Duodenal mucosa (tissue), 2 donors: ENCODE results near the gene TJP3.

Experiments used
- H3K27ac ChIP-seq: one replicate; pipeline ENCODE4 v1.7.0; 2013; ENCODE audit warnings: low read depth, low read length
- H3K27me3 ChIP-seq, 2 donors: one replicate each; pipeline ENCODE4 v1.7.0; 2013; ENCODE audit warnings: low read length in 2 of 2, control low read depth in 1 of 2; ENCODE audit not compliant: insufficient read depth in 2 of 2, control insufficient read depth in 1 of 2
- H3K36me3 ChIP-seq, 2 donors: one replicate each; pipeline ENCODE4 v1.7.0; 2013; ENCODE audit warnings: low read length in 2 of 2, control low read depth in 1 of 2; ENCODE audit not compliant: insufficient read depth in 2 of 2, control insufficient read depth in 1 of 2
- H3K4me1 ChIP-seq, 2 donors: one replicate each; pipeline ENCODE4 v1.7.0; 2013; ENCODE audit warnings: low read length in 2 of 2, control low read depth in 1 of 2; ENCODE audit not compliant: insufficient read depth in 2 of 2, control insufficient read depth in 1 of 2
- H3K4me3 ChIP-seq, 2 donors: one replicate each; pipeline ENCODE4 v1.7.0; 2013; ENCODE audit warnings: low read length in 2 of 2, low read depth in 1 of 2
- H3K9ac ChIP-seq, 2 donors: one replicate each; pipeline ENCODE4 v1.7.0; 2013; ENCODE audit warnings: low read length in 2 of 2, low read depth in 1 of 2
- H3K9me3 ChIP-seq, 2 donors: one replicate each; pipeline ENCODE4 v1.7.0; 2013; ENCODE audit warnings: low read length in 2 of 2, control low read depth in 1 of 2; ENCODE audit not compliant: control insufficient read depth in 1 of 2

Gene TJP3

GRCh38 chr19:3768015-3768747, 60.0 kb downstream of the TJP3 start:
- no peaks in the 10 kb centered on the region for H3K9me3 ChIP-seq
- H3K9ac ChIP-seq = no peak overlapping the region
- no peak overlapping the region for H3K27ac ChIP-seq
- no peaks in the 10 kb centered on the region for H3K27me3 ChIP-seq
- peaks cover 0 to 4% of the 10 kb centered on the region in 2 donors for H3K4me1 ChIP-seq
- peaks cover 18 to 30% of the 10 kb centered on the region in 2 donors for H3K36me3 ChIP-seq
- H3K4me3 ChIP-seq = no peak overlapping the region

- Histone ChIP-seq H3K27ac (no peak overlapping the region), H3K36me3 (peaks cover 18 to 30% of the 10 kb centered on the region in 2 donors), H3K9ac (no peak overlapping the region), H3K9me3 (no peaks in the 10 kb centered on the region), H3K4me1 (no peaks in the 10 kb centered on the region), H3K27me3 (no peaks in the 10 kb centered on the region), H3K4me3 (no peak overlapping the region)
Observed at GRCh38 chr19:3768748-3769099, 60.5 kb downstream of the TJP3 start.

- Histone ChIP-seq H3K27me3 (no peaks in the 10 kb centered on the region), H3K4me3 (no peak overlapping the region), H3K9me3 (no peaks in the 10 kb centered on the region), H3K9ac (no peak overlapping the region), H3K4me1 (no peaks in the 10 kb centered on the region), H3K27ac (no peak overlapping the region), H3K36me3 (peaks cover 18 to 30% of the 10 kb centered on the region in 2 donors)
Observed at GRCh38 chr19:3769494-3769893, 61.3 kb downstream of the TJP3 start.

- Histone ChIP-seq H3K27me3 (no peaks in the 10 kb centered on the region), H3K4me3 (no peak overlapping the region), H3K4me1 (no peaks in the 10 kb centered on the region), H3K36me3 (peaks cover 15 to 25% of the 10 kb centered on the region in 2 donors), H3K27ac (no peak overlapping the region), H3K9ac (no peak overlapping the region), H3K9me3 (no peaks in the 10 kb centered on the region)
Observed at GRCh38 chr19:3770136-3770999, 62.2 kb downstream of the TJP3 start.

- peaks cover 14 to 24% of the 10 kb centered on the region in 2 donors for H3K36me3 ChIP-seq
- no peak overlapping the region for H3K4me3 ChIP-seq
- no peaks in the 10 kb centered on the region for H3K27me3 ChIP-seq
- H3K4me1 ChIP-seq = no peaks in the 10 kb centered on the region
- no peak overlapping the region for H3K9ac ChIP-seq
- no peaks in the 10 kb centered on the region for H3K9me3 ChIP-seq
- H3K27ac ChIP-seq = no peak overlapping the region
Observed at GRCh38 chr19:3771000-3771905, 63.1 kb downstream of the TJP3 start.

- Histone ChIP-seq H3K27ac (no peak within 1 kb of the TSS), H3K9me3 (no peaks in the 10 kb centered on the region), H3K4me3 (no peak within 1 kb of the TSS), H3K36me3 (peaks cover 10 to 17% of the 10 kb centered on the region in 2 donors), H3K9ac (no peak within 1 kb of the TSS), H3K27me3 (no peaks in the 10 kb centered on the region), H3K4me1 (no peaks in the 10 kb centered on the region)
Observed at GRCh38 chr19:3771906-3772455, 63.8 kb downstream of the TJP3 start, which contains the start of gene RAX2. RAX2 (minus strand) TSS chr19:3772228; CDS start chr19:3771742, 486 bp downstream.

GRCh38 chr19:3773814-3774515, 65.8 kb downstream of the TJP3 start:
- no peaks in the 10 kb centered on the region for H3K9me3 ChIP-seq

GRCh38 chr19:3774621-3775373, 66.6 kb downstream of the TJP3 start:
- no peak overlapping the region for H3K9ac ChIP-seq

More at GRCh38 chr19:3773814-3774515, 65.8 kb downstream of the TJP3 start:
- Histone ChIP-seq H3K9ac (no peak overlapping the region), H3K36me3 (peaks cover 0 to 4% of the 10 kb centered on the region in 2 donors), H3K4me1 (no peaks in the 10 kb centered on the region), H3K27ac (no peak overlapping the region), H3K4me3 (no peak overlapping the region), H3K27me3 (no peaks in the 10 kb centered on the region)

GRCh38 chr19:3775374-3775711, 67.2 kb downstream of the TJP3 start:
- H3K27me3 ChIP-seq = no peaks in the 10 kb centered on the region
- H3K4me1 ChIP-seq = no peaks in the 10 kb centered on the region
- H3K4me3 ChIP-seq = no peak overlapping the region
- H3K36me3 ChIP-seq = no peaks in the 10 kb centered on the region
- H3K9ac ChIP-seq = no peak overlapping the region
- no peak overlapping the region for H3K27ac ChIP-seq
- H3K9me3 ChIP-seq = no peaks in the 10 kb centered on the region

More at GRCh38 chr19:3774621-3775373, 66.6 kb downstream of the TJP3 start:
- H3K4me3 ChIP-seq = no peak overlapping the region
- no peak overlapping the region for H3K27ac ChIP-seq
- no peaks in the 10 kb centered on the region for H3K9me3 ChIP-seq
- H3K36me3 ChIP-seq = no peaks in the 10 kb centered on the region
- H3K27me3 ChIP-seq = no peaks in the 10 kb centered on the region
- H3K4me1 ChIP-seq = no peaks in the 10 kb centered on the region
